Stimulated activated CD8-positive, alpha-beta memory T cell treated with anti-CD3 and anti-CD28 coated beads, Interleukin-2, amount 100 ng/mL, for 48 hours (primary cell): ENCODE results near the gene UBL4A.
A peak's percentile ranks its signal among the peaks of the same experiment; 100 is the strongest.

Experiments used
- DNase-seq, 2 donors: peaks; one replicate each; pipeline ENCODE4 v3.0.0-alpha.2; 2020; ENCODE audit warnings: low read depth in 2 of 2

Gene UBL4A

GRCh38 chrX:154463611-154464220, 22.7 kb downstream of the UBL4A start:
- DNase-seq: no peak

DNA sequence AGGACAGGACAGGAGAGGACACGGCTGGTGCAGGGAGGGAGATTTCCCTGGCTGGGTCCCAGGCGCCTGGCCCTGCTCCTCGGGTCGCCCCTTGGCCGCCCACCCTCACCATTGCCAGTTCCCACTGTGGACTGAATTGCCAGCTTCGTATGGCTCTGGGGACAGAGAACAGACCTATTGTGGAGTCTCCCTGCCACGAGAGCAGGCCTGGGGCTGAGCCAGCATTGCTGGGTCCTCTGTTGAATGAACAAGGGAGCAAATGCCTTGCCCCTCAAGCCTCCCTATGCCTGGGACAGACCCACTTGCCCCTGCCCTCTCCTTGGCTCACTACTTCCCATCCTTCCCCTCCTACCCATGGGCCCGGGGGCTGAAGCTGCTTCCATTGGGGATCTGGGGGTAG, 24.0 kb downstream of the UBL4A start:
- DNase-seq: no peak

DNA sequence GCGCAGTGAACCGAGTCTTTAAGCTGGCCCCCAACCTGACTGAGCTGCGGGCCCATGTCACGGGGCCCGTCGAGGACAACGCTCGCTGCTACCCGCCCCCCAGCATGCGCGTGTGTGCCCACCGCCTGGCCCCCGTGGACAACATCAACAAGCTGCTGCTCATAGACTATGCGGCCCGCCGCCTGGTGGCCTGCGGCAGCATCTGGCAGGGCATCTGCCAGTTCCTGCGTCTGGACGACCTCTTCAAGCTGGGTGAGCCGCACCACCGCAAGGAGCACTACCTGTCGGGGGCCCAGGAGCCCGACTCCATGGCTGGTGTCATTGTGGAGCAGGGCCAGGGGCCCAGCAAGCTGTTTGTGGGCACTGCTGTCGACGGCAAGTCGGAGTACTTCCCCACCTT, 26.1 kb downstream of the UBL4A start:
- DNase-seq: no peak

DNA sequence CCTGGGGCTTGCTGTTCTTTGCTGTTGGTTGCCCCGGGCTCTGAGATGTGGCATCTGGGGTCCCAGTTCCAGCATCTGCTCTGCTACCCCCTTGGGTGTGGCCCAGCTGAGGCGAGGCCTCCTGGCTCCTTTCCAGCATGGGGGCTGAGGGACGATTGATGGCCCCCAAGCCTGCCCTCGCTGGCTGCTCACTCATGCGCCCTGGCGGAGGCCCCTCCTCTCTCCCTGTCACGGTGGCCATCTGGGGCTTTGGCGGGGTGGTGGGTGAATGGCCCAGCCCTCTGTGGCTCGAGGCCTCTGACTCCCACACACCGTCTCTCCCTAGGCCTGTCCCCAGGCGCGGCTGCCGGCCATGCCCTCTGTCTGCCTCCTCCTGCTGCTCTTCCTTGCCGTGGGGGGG, 26.6 kb downstream of the UBL4A start:
- no peak for DNase-seq

- no peak for DNase-seq
These were observed 27.2 kb downstream of the UBL4A start for GRCh38 chrX:154458954-154459778.

DNA sequence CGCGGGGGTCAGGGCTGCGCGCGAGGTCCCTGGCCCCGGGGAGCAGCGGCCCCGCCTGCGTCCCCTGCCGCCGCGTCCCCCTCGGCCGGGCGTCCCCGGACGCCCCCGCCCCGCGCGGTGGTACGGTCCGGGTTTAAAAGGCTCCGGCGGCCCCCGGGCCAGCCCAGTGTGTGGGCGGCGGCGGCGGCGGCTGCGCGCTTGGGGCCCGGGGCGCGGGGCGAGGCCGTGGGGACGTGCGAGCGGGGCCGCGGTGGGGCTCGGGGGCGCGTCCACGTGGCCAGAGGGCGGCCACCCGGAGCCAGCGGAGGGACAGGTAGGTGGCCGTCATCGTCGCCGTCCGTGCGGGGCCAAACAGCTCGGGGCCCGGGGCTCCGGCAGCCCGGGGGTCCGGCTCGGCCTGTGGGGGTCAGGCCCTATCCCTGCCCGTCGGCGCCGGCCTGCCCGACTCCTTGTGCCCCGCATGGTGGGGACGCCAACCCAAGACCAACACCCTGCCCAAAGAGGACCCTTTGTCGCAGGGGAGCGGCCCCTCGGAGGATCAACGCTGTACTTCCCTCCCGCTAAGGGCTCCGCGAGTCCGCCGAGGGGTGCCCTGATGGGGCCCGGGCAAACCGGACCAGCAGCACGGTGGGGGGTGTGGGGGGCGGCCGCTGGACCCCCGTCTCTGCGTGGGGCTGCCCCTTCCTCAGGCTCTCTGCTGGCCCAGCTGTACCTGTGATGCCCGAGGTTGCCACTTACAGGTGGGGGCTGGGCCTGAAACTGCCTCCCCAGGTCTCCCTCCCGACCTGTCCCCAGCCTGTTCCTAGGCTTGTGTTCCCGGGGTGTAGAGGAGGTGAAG, 28.1 kb downstream of the UBL4A start, which contains the start of gene PLXNA3:
Gene PLXNA3, plus strand, starts transcription at position 166 of the 838 bp plus-strand sequence. CDS start 1,903 bp downstream, outside the sequence.
- peak; percentile 37 to 40 for DNase-seq

- DNase-seq: peak; percentile 29 to 42
These were observed 28.8 kb downstream of the UBL4A start for GRCh38 chrX:154457491-154458115.

- no peak for DNase-seq
These were observed 33.6 kb downstream of the UBL4A start for GRCh38 chrX:154452823-154453222.

DNA sequence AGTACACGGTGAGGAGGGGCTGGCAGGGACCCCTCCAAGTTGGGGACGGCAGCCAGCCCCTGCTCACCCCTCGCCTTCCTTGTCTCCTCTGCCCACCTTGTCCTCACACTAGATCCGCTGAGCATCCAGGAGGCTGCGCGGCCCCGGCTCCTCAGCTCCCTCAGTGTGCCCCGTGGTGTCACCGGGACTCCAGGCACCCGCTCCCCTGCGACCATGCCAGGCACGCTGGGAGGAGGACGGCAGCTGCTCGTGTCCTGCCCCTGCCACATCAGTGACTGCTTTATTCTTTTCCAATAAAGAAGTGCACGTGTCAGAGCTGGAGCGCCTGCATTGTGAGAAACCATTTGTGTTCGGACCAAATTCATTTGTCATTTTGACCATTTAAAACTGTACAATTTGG, 36.1 kb downstream of the UBL4A start:
- DNase-seq: no peak

- DNase-seq: no peak
These were observed 36.8 kb downstream of the UBL4A start for GRCh38 chrX:154449618-154450017.

DNA sequence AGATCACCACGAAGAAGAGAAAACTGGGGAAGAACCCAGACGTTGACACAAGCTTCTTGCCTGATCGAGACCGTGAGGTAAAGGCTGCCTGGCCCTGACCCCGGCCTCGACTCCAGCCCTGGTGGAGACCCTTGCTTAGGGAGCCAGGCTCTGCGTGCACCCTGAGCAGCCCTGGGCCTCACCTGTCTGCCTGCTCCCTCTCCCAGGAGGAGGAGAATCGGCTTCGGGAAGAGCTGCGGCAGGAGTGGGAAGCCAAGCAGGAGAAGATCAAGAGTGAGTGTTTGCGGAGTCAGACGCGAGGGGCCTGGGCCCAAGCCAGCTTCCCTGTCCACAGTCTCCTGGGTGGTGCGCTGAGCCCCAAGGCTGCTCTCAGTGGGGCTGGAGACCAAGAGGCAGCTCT, 37.9 kb downstream of the UBL4A start:
- DNase-seq: no peak

GRCh38 chrX:154446430-154446829, 40.0 kb downstream of the UBL4A start:
- no peak for DNase-seq

GRCh38 chrX:154445776-154446175, 40.6 kb downstream of the UBL4A start:
- DNase-seq: no peak

- no peak for DNase-seq
These were observed 41.6 kb downstream of the UBL4A start for GRCh38 chrX:154444755-154445246.

DNA sequence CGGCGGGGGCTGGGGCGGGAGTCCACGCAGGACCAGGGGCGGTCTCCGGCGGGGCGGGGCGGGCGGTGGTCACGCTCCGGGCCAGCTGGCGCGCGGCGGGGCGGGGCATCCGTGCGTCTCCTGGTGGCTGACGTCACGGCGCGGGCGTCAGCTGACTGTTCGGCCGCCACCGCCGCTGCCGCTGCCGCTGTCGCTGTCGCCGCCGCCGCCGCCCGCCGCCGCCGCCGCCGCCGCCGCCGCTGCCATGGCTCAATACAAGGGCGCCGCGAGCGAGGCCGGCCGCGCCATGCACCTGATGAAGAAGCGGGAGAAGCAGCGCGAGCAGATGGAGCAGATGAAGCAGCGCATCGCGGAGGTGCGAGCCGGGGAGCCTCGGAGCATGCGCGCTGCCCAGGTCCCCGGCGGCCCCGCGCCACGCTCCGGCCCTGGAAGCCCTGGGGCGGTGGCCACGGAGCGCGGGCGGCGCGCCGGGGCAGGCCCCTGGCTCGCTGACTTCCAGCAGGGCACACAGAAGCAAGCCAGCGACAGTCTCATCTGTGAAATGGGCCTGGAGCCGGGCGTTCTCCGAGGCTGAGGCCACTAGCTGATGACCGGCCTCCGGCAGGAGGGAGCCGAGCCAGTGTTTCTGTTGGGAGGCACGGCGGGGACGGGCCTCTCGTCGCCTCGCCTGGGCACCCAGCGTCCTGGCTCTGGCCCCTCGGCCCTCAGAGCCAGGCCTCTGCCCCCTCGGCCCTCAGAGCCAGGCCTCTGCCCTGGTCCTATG, 42.2 kb downstream of the UBL4A start, which contains the start of gene FAM50A:
Gene FAM50A, plus strand, starts transcription at position 150 of the 763 bp plus-strand sequence. Its CDS starts 95 bp downstream, at position 245.
- DNase-seq: peak; percentile 63 to 64

DNA sequence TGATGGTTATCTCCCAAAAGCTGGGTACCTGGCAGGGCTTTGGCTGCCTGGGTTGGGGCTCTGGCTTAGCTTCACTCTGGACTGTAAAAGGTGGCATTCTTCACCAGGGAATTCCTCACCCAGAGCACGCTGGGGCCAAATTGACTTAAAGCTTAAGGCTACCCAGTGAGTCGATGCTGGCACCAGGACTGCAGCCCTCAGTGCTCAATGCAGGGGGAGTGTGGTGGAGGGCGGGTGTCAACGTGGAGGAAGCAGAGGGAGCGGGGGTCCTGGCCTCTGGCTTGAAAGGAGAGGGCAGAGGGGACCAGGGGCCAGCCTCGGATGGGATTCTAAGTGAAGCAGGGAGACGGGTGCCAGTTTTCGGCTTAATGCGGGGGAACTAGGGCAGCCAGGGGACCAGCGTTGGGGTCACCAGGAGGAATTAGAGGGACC, 42.9 kb downstream of the UBL4A start:
- DNase-seq: no peak

- no peak for DNase-seq
These were observed 44.3 kb downstream of the UBL4A start for GRCh38 chrX:154441984-154442707.

GRCh38 chrX:154441564-154441963, 44.9 kb downstream of the UBL4A start:
- DNase-seq: no peak

GRCh38 chrX:154440623-154441357, 45.6 kb downstream of the UBL4A start:
- DNase-seq: no peak
